Skin epidermis (tissue), 12 donors: ENCODE results near the gene IL31RA.

Source experiments
- H3K27ac ChIP-seq, 21 experiments: fragments of 200-600 bp; sonication (generic) in 11 of 21; one replicate each; pipeline ENCODE4 v1.5.0; 2020; ENCODE audit warnings: mild to moderate bottlenecking in 3 of 21, inconsistent platforms in 2 of 21, moderate library complexity in 2 of 21
- H3K4me3 ChIP-seq, 7 experiments: fragments of 200-600 bp; sonication (generic) in 2 of 7; one replicate each; pipeline ENCODE4 v1.5.0; 2020; ENCODE audit warnings: inconsistent platforms in 2 of 7, mild to moderate bottlenecking in 2 of 7, moderate library complexity in 1 of 7

Gene IL31RA

GRCh38 chr5:55959208-55959607, 108.1 kb downstream of the IL31RA start:
- H3K27ac ChIP-seq = no peak overlapping the region

GRCh38 chr5:55960779-55961178, 109.6 kb downstream of the IL31RA start:
- Histone ChIP-seq H3K27ac (no peak overlapping the region), H3K4me3 (no peak overlapping the region)

More at GRCh38 chr5:55959208-55959607, 108.1 kb downstream of the IL31RA start:
- H3K4me3 ChIP-seq = no peak overlapping the region

GRCh38 chr5:55965525-55965924, 114.4 kb downstream of the IL31RA start:
- Histone ChIP-seq H3K27ac (no peak overlapping the region), H3K4me3 (no peak overlapping the region)

GRCh38 chr5:55966284-55966683, 115.1 kb downstream of the IL31RA start:
- Histone ChIP-seq H3K27ac (no peak overlapping the region), H3K4me3 (no peak overlapping the region)

GRCh38 chr5:55969956-55970355, 118.8 kb downstream of the IL31RA start:
- no peak overlapping the region for H3K27ac ChIP-seq
- H3K4me3 ChIP-seq = no peak overlapping the region
